NCI-H526 treated with DMSO at 0.1 percent for 48 hours (cell line): ENCODE measurements around the gene ANKFN1.

ENCODE experiments used
- DNase-seq: peaks from one replicate; lab custom pipeline; 2025; lab: John Stamatoyannopoulos, UW

ANKFN1 gene

GRCh38 chr17:56152874-56153602, at the start of gene ANKFN1:
Gene ANKFN1, plus strand, starts transcription at chr17:56153475. Its CDS starts 59,193 bp downstream, at chr17:56212668.
- DNase-seq, result no peak

- DNase-seq, result no peak
Measured at GRCh38 chr17:56108811-56109284, 44.4 kb upstream of the ANKFN1 start.

- DNase-seq, result no peak
Measured at GRCh38 chr17:56109836-56110235, 43.4 kb upstream of the ANKFN1 start.

GRCh38 chr17:56110463-56111135, 42.7 kb upstream of the ANKFN1 start:
- DNase-seq, result no peak

- no peak for DNase-seq
Measured at GRCh38 chr17:56111706-56112485, 41.4 kb upstream of the ANKFN1 start.

- DNase-seq, result no peak
Measured at GRCh38 chr17:56113486-56113885, 39.8 kb upstream of the ANKFN1 start.

- no peak for DNase-seq
Measured at GRCh38 chr17:56114469-56114868, 38.8 kb upstream of the ANKFN1 start.

GRCh38 chr17:56119191-56119590, 34.1 kb upstream of the ANKFN1 start:
- no peak for DNase-seq

- no peak for DNase-seq
Measured at GRCh38 chr17:56119936-56120335, 33.3 kb upstream of the ANKFN1 start.

- no peak for DNase-seq
Measured at GRCh38 chr17:56121191-56122051, 31.9 kb upstream of the ANKFN1 start.

- DNase-seq, result peak; percentile 1
Measured at GRCh38 chr17:56125830-56126819, 27.1 kb upstream of the ANKFN1 start.

- DNase-seq, result no peak
Measured at GRCh38 chr17:56130026-56130425, 23.2 kb upstream of the ANKFN1 start.

GRCh38 chr17:56130631-56131030, 22.6 kb upstream of the ANKFN1 start:
- no peak for DNase-seq

GRCh38 chr17:56131431-56131830, 21.8 kb upstream of the ANKFN1 start:
- DNase-seq, result no peak

GRCh38 chr17:56136301-56136700, 17.0 kb upstream of the ANKFN1 start:
- no peak for DNase-seq

GRCh38 chr17:56141046-56141839, 12.0 kb upstream of the ANKFN1 start:
- no peak for DNase-seq

GRCh38 chr17:56142325-56142724, 10.9 kb upstream of the ANKFN1 start:
- DNase-seq, result no peak

- no peak for DNase-seq
Measured at GRCh38 chr17:56142781-56143180, 10.5 kb upstream of the ANKFN1 start.

GRCh38 chr17:56144223-56144622, 9.1 kb upstream of the ANKFN1 start:
- no peak for DNase-seq

- no peak for DNase-seq
Measured at GRCh38 chr17:56146534-56146933, 6.7 kb upstream of the ANKFN1 start.
